ENCODE data around the gene RAB6B.

RAB6B gene

GRCh38 chr3:133881492-133881891 is 14.2 kb downstream of the RAB6B start:
- DNase-seq (ENCODE audit: low read depth in 2 of 2) = no peak

- no peak for DNase-seq (ENCODE audit: low read depth in 2 of 2)
Observed at GRCh38 chr3:133880886-133881455, 14.7 kb downstream of the RAB6B start.

- DNase-seq (ENCODE audit: low read depth in 2 of 2) = no peak
Observed at GRCh38 chr3:133880287-133880686, 15.4 kb downstream of the RAB6B start.

DNA sequence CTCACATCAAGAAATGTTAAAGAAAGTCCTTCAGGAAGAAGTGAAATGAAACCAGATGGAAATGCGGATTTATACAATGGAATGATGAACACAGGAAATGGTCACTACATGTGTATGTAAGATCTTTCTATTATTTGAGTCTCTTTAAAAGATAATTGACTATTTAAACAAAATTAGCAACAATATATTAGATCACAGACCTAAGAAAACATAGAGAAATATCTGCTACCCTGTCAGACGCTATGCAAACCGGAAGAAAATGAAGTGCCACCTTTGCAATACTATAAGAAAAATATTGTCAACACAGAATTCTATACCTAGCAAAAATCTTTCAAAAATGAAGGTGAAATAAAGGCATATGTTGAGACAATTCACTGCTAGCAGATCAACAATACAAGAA is 17.2 kb downstream of the RAB6B start:
- DNase-seq (ENCODE audit: low read depth in 2 of 2) = no peak

GRCh38 chr3:133877221-133877620 is 18.5 kb downstream of the RAB6B start:
- no peak for DNase-seq (ENCODE audit: low read depth in 2 of 2)

DNA sequence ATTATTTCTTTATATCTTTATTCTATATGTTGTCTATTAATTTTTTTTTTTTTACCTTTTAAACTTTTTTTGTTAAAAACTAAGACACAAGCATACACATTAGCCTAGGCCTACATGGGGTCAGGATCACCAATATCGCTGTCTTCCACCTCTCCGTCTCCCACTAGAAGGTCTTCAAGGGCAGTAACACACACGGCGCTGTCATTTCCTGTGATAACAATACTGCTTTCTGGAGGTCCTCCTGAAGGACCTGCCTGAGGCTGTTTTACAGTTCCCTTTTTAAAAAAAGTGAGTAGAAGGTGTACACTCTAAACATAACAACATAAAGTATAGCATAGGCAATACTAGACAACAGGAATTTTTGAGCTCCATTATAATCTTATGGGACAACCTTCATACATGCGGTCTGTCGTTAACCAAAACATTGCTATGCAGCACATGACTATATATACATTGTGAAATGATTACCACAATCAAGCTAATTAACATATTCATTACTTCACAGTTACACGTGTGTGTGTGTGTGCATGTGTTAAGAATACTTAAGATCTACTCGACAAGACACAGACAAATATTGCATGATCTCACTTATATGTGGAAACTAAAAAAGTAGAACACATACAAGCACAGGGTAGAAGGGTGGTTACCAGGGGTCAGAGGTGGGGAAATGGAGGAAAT is 20.8 kb downstream of the RAB6B start:
- DNase-seq (ENCODE audit: low read depth in 2 of 2) = no peak

- DNase-seq (ENCODE audit: low read depth in 2 of 2) = no peak
Observed at GRCh38 chr3:133874344-133874743, 21.3 kb downstream of the RAB6B start.

GRCh38 chr3:133872781-133873180 is 22.9 kb downstream of the RAB6B start:
- DNase-seq (ENCODE audit: low read depth in 2 of 2) = no peak

DNA sequence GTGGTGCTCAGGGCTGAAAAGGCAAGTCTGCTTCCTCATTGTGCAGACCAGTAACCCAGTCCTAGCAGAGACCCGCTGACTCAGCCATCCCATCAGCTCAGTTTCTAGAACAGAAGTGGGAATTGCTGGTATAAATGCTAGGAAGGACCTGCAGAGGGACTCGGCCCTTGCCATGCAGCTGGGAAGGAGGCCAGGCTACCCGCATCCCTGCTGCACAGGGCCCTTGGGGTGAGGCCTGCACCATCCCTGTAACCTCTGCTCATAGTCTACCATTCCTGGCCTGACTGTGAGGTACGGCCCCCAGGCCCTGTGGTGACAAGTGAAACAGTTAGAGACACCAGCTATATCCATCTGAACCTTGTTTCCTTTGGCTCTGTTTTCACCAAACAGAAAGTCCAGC is 23.5 kb downstream of the RAB6B start:
- no peak for DNase-seq (ENCODE audit: low read depth in 2 of 2)

- no peak for DNase-seq (ENCODE audit: low read depth in 2 of 2)
Observed at GRCh38 chr3:133871368-133872090, 24.2 kb downstream of the RAB6B start.

- no peak for DNase-seq (ENCODE audit: low read depth in 2 of 2)
Observed at GRCh38 chr3:133870822-133871221, 24.9 kb downstream of the RAB6B start.

- no peak for DNase-seq (ENCODE audit: low read depth in 2 of 2)
Observed at GRCh38 chr3:133869586-133869985, 26.1 kb downstream of the RAB6B start.

- no peak for DNase-seq (ENCODE audit: low read depth in 2 of 2)
Observed at GRCh38 chr3:133868758-133869475, 26.8 kb downstream of the RAB6B start.

DNA sequence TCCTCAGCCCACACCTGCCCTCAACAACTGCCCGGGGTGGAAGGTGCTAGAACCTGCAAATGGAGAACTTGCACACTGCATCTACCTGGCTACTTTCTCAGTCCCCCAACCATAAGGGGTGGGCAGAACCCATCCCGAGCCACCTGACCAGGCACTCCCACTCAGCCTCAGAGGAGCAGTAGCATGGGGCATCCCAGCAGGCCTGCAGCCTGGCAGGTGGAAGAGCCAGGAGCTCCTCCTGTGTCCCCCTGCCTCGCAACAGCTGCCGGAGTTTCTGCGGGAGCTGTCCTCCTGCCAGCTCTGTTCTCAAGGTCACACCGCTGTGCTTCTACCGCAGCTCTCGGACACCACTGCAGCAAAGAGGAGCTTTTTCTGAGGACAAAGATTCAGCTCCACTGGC is 27.5 kb downstream of the RAB6B start:
- no peak for DNase-seq (ENCODE audit: low read depth in 2 of 2)

GRCh38 chr3:133866141-133866540 is 29.5 kb downstream of the RAB6B start:
- no peak for DNase-seq (ENCODE audit: low read depth in 2 of 2)

DNA sequence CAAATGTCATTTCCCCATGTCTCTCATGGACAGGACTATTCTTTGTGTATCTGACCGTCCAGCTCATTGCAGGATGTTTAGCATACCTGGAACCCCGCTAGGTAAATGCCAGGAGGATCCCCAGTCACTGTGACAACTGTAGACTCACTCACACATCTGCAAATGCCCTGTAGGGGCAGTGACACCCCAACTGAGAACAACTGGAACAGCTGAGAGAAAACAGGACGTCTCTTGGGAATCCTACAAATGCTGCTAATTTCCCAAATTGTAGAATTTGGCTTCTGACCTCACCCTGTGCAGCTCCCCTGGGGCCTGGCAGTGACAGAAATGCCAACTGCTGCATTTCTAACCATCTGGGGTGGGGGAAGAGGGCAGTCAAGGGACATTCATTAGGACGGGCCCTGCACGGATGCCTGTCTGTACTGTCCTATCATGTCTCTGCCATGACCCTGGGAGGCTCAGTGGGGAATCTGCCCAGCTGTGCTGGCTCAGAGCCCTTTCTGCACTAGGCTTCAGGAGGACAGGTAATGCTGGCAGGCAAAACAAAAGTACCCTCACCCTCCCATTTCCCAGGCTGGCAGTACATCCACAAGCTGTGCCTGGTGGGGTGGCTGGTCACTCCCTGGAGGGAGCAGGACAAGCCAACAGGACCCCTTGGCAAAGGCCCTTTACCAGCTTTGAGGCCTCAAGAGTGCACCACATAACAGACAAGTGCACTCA is 30.4 kb downstream of the RAB6B start:
- DNase-seq (ENCODE audit: low read depth in 2 of 2) = no peak

DNA sequence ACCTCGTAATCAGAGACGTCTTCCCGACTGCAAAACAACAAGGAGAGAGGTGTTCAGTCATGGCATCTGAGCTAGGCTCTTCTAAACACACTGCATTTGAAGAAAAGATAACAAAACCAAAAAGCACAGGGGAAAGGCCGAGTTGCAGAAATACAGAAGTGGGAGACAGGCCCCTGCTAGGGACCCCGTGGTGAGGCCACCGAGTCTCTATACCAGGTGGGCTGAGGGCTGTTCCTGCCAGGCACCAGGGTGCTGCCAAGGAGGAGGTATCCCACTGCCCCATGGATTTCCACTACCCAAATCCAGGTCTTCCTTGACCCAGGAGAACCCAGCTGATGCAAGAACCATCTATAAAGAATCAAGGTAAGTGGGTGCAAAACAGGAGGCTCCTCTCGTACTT is 31.1 kb downstream of the RAB6B start:
- no peak for DNase-seq (ENCODE audit: low read depth in 2 of 2)

DNA sequence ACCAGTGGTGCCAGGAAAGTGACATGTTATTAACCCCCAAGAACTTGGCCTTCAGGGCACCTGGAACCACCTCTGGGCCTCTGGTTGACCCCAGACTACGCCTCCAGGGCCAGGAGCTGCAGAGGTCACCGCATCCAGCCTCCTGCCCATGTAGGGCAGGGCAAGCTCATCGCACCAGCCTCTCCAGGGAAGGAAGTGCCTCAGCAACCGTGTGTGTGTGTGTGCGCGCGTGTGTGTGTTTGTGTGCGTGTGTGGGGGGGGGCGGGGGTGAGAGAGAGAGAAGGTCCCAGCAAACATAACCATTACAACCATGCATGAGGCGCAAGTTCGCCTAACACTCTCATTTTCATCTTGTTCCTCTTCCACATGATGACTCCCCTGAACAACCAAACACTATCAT is 31.8 kb downstream of the RAB6B start:
- DNase-seq (ENCODE audit: low read depth in 2 of 2) = no peak

GRCh38 chr3:133862161-133862560 is 33.5 kb downstream of the RAB6B start:
- no peak for DNase-seq (ENCODE audit: low read depth in 2 of 2)

DNA sequence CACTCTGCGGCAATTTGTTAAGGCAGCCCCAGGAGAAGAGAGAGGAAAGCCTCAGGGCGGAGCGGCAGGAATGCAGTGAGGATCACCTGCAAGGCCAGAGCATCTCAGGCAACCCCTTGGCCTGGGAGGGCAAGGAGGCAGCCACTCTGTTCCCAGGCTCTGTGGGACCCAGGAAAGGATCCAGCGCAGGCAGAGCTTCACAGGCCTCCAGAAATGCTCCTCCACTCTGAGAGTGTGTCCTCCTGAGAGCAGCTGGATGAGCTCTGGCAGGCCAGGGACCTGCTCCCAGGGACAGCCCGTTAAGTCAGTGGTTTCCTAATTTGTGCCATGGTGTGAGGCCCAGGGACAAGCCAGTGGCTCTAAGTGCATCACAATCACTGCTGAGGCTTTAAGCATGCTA is 35.2 kb downstream of the RAB6B start:
- no peak for DNase-seq (ENCODE audit: low read depth in 2 of 2)

DNA sequence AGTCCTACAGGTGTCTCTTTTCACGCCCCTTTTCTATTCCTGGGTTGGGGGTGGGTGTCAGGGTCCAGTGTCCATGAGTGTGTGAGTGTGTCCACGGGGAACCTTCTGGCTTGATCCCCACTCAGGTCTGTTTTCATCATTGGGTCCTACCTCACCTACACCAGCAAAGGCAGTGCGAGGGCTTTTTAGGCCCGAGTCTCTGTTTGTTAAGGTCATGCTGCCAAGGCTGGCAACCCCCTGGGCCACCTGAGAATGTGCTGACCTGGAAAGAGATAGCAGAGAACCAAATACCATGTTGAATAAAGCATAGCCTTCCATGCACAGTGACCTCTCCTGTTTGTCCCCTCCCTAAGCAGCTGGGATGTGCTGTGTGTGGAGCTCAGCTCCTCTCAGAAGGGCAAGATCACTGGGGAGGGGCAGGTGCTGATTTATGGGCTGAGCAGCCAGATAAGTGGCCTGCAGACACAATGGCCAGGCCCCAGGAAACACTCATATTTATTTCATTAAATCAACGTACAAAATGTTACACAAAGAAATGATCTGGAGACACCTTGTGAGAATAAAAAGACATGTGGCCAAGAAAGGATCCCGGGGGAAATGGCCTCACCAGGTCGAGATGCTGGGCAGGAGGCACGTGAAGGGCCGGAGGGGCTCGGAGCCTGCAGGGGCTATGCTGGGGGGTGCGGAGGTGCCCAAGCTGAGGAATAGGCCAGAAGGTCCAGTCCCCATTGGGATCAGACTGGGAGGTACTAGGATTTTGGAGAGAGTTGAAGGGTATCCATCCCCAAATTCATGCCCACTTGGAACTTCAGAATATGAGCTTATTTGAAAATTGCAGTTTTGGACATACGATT is 36.1 kb downstream of the RAB6B start:
- DNase-seq (ENCODE audit: low read depth in 2 of 2) = no peak

All from stimulated activated CD4-positive, alpha-beta T cell treated with anti-CD3 and anti-CD28 coated beads, Interleukin-12 subunit alpha, Interleukin-12 subunit beta, amount 100 ng/mL, for 24 hours (primary cell).